Testis (tissue), 3 donors: ENCODE data around the gene ZFP3. TPM values are rescaled to one million over a fixed set of nuclear protein-coding genes. Genes with fewer than 3 reads are reported as not detected.

Experiments used
- DNase-seq: peaks from one replicate; pipeline ENCODE4 v3.0.0-alpha.2; 2019
- H3K27ac ChIP-seq, 2 donors: fragments of 200-600 bp; sonication (generic); one replicate each; pipeline ENCODE4 v1.5.1; 2019
- H3K27me3 ChIP-seq: fragments of 200-600 bp; sonication (generic); one replicate; pipeline ENCODE4 v1.5.1; 2019
- H3K36me3 ChIP-seq: fragments of 200-600 bp; sonication (generic); one replicate; pipeline ENCODE4 v1.5.1; 2017; ENCODE audit warnings: low read depth; ENCODE audit errors: missing control alignments
- H3K4me1 ChIP-seq: fragments of 200-600 bp; sonication (generic); one replicate; pipeline ENCODE4 v1.5.1; 2019
- H3K4me3 ChIP-seq, 2 donors: fragments of 200-600 bp; sonication (generic); one replicate each; pipeline ENCODE4 v1.5.1; 2017 to 2019
- H3K9me3 ChIP-seq: fragments of 200-600 bp; sonication (generic); one replicate; pipeline ENCODE4 v1.5.1; 2017
- CTCF ChIP-seq, 3 experiments: fragments of 450-650 bp in 2 of 3; fragments of 200-600 bp in 1 of 3; sonication (generic) in 1 of 3; IDR thresholded peaks; one replicate each; pipeline ENCODE4 v1.5.1; 2016 to 2019; ENCODE audit warnings: antibody characterized with exemption in 3 of 3, mild to moderate bottlenecking in 2 of 3, moderate library complexity in 1 of 3
- POLR2A ChIP-seq: fragments of 450-650 bp; IDR thresholded peaks from one replicate; pipeline ENCODE4 v1.6.1; 2017; ENCODE audit warnings: antibody characterized with exemption, mild to moderate bottlenecking, moderate library complexity
- whole genome bisulfite sequencing, 2 donors: methylation state at CpG; one replicate each; pipeline ENCODE4 v1.1.5; 2018; 5-methylcytosine and 5-hydroxymethylcytosine counted together
- intact Hi-C: fragments of 100-400 bp; cut with DNase I; formaldehyde crosslinking; loops from one replicate; pipeline ENCODE4 v1.15.1; 2023; ENCODE audit warnings: low total_unique reads
- polyA plus RNA-seq: library from polyadenylated mRNA; stranded (reverse); fragments of 350-450 nt; fragmentation: Illumina TruSeq; extraction: RNeasy Lipid Tissue Mini Kit (QIAGEN cat#74804); gene quantifications from one replicate; pipeline ENCODE4 v1.2.3, GENCODE V29; 2014; ENCODE audit warnings: low read depth, low replicate concordance; ENCODE audit not compliant: insufficient read depth
- total RNA-seq, 2 donors: library from RNA; depleted of rRNA; stranded (reverse); fragments of >200 nt; gene quantifications; one replicate each; pipeline ENCODE4 v1.2.3, GENCODE V29; 2016

ZFP3 gene
- total and polyA plus RNA-seq, 3 donors from 2014 or later = 4.6 to 7.2 (median 6.4) TPM

DNA sequence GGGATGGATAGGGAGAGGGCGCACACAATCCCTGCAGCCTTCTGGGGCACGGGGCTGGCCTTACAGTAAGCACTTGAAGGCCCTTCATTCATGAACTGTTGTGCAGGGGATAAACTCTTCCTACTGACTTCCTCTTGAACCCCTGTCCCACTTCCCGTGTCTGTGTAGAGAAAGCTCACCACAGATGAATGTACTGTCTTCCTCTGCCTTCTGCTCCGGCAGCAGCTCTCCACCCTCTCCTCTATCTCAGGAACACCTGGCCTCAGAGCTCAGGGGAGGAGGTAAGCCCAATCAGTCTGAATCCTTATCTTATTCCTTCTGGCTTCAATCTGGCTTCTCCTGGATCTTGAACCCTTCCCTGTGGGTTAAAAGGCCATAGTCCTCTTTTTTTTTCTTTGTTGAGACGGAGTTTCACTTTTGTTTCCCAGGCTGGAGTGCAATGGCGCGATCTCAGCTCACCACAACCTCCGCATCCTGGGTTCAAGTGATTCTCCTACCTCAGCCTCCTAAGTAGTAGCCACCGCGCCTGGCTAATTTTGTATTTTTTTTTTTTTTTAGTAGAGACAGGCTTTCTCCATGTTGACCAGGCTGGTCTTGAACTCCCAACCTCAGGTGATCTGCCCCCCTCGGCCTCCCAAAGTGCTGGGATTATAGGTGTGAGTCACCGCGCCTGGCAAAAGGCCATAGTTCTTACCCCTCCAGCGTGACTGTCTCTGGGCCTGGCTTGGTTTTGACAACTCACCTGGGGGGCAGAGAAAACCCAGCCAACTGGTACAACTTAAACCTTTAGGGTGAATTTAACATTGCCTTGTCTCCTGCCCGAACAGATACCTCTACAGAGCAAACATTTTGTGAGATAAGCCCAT, 35.9 kb upstream of the ZFP3 start:
- Histone ChIP-seq H3K27me3 (no peaks in the 10 kb centered on the region), H3K36me3 (no peaks in the 10 kb centered on the region), H3K27ac (no peak overlapping the region), H3K9me3 (no peaks in the 10 kb centered on the region), H3K4me3 (no peak overlapping the region), H3K4me1 (no peaks in the 10 kb centered on the region)
- DNase-seq = no peak
- TF ChIP-seq POLR2A (no peak), CTCF (IDR thresholded peaks at IDR 0.05) (no peak)
- WGBS, 2 donors = 89 to 92% methylated on average over 15 of the region's 15 CpGs
- intact Hi-C loops = no loop called here

GRCh38 chr17:5043524-5043923, 34.7 kb upstream of the ZFP3 start:
- H3K27me3 ChIP-seq = no peaks in the 10 kb centered on the region
- intact Hi-C loops = no loop called here
- H3K9me3 ChIP-seq = no peaks in the 10 kb centered on the region
- H3K4me3 ChIP-seq = no peak overlapping the region
- WGBS, 2 donors = 88 to 100% methylated on average over 1 of the region's 1 CpG
- no peak overlapping the region for H3K27ac ChIP-seq
- DNase-seq = no peak
- no peak for TF ChIP-seq POLR2A
- no peak for TF ChIP-seq CTCF (IDR thresholded peaks at IDR 0.05)
- no peaks in the 10 kb centered on the region for H3K36me3 ChIP-seq
- no peaks in the 10 kb centered on the region for H3K4me1 ChIP-seq

DNA sequence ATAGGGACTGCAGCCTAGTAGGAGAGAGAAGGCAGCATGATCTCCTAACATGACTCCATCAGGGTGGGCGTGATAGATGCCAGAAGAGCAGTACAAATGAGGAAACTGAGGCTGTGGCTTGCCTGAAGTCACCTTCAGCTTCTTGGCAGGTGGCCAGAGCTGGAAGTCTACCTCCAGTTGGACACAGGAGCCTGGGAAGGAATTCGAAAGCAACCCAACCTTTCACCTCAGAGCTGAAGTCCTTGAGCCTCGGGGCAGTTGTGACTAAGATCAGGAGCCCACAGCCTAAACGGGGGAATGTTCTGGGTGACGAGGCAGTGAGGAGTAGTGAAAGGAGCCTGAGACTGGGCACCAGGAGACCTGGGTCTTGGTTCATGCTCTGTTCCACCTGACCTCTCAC, 33.6 kb upstream of the ZFP3 start:
- no peak overlapping the region for H3K4me3 ChIP-seq
- H3K9me3 ChIP-seq = no peaks in the 10 kb centered on the region
- no peaks in the 10 kb centered on the region for H3K27me3 ChIP-seq
- no peak overlapping the region for H3K27ac ChIP-seq
- no peaks in the 10 kb centered on the region for H3K36me3 ChIP-seq
- WGBS, 2 donors = 92 to 99% methylated on average over 5 of the region's 5 CpGs
- H3K4me1 ChIP-seq = no peaks in the 10 kb centered on the region
- TF ChIP-seq POLR2A (no peak), CTCF (IDR thresholded peaks at IDR 0.05) (no peak)
- intact Hi-C loops = no loop called here
- no peak for DNase-seq

DNA sequence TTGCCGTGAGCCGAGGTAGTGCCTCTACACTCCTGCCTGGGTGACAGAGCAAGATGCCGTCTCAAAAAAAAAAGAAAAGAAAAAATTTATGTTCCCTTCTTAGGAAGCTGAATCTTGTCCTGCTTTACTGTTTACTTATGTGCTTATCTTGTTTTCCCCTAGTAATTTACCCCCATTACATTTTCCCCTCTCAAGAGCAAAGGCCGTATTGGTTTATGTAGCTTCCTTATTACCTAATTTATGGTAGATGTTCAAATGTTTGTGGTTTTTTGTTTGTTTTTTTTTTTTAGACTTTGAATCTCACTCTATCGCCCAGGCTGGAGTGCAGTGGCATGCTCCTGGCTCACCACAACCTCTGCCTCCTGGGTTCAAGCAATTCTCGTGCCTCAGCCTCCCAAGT, 32.8 kb upstream of the ZFP3 start:
- Histone ChIP-seq H3K4me1 (no peaks in the 10 kb centered on the region), H3K4me3 (no peak overlapping the region), H3K27ac (no peak overlapping the region), H3K27me3 (no peaks in the 10 kb centered on the region), H3K36me3 (no peaks in the 10 kb centered on the region), H3K9me3 (no peaks in the 10 kb centered on the region)
- DNase-seq = no peak
- 89 to 92% methylated on average over 6 of the region's 6 CpGs for WGBS, 2 donors
- intact Hi-C loops = no loop called here
- TF ChIP-seq POLR2A = no peak
- TF ChIP-seq CTCF (IDR thresholded peaks at IDR 0.05) = no peak

- Histone ChIP-seq H3K4me1 (no peaks in the 10 kb centered on the region), H3K36me3 (no peaks in the 10 kb centered on the region), H3K4me3 (no peak overlapping the region), H3K27me3 (no peaks in the 10 kb centered on the region), H3K27ac (no peak overlapping the region), H3K9me3 (no peaks in the 10 kb centered on the region)
- TF ChIP-seq POLR2A (no peak), CTCF (IDR thresholded peaks at IDR 0.05) (no peak)
- WGBS, 2 donors = 43 to 47% methylated on average over 2 of the region's 2 CpGs
- intact Hi-C loops = no loop called here
- DNase-seq = no peak
These were observed 30.8 kb upstream of the ZFP3 start for GRCh38 chr17:5047446-5047845.
